Right cardiac atrium (tissue), 5 donors: ENCODE data around the gene PRKCH. TPM values are rescaled to one million over a fixed set of nuclear protein-coding genes. Genes with fewer than 3 reads are reported as not detected.
A peak's percentile ranks its signal among the peaks of the same experiment; 100 is the strongest.

Experiments
- ATAC-seq, 2 donors: fragments of 200-7000 bp; cut with Tn5 transposase; one replicate each; pipeline versions ENCODE4 v1.8.0 to v1.9.1; 2020; ENCODE audit warnings: moderate library complexity in 2 of 2, mild to moderate bottlenecking in 1 of 2
- DNase-seq, 3 donors: peaks; one replicate each; pipeline ENCODE4 v3.0.0-alpha.2; 2020
- H3K27ac ChIP-seq: one replicate; pipeline ENCODE4 v1.5.1; 2013; ENCODE audit warnings: mild to moderate bottlenecking, low read length, control low read depth, moderate library complexity
- H3K27me3 ChIP-seq: one replicate; pipeline ENCODE4 v1.6.1; 2013; ENCODE audit not compliant: control insufficient read depth, insufficient read depth
- H3K4me1 ChIP-seq: one replicate; pipeline ENCODE4 v1.6.1; 2013; ENCODE audit warnings: low read length; ENCODE audit not compliant: control insufficient read depth, insufficient read depth
- H3K4me3 ChIP-seq: one replicate; pipeline ENCODE4 v1.5.1; 2013; ENCODE audit warnings: low read length, control low read depth
- H3K9me3 ChIP-seq: one replicate; pipeline ENCODE4 v1.6.1; 2013; ENCODE audit warnings: low read length; ENCODE audit not compliant: control insufficient read depth
- WGBS: extraction: QIAGEN DNeasy Blood & Tissue Kit; methylation state at CpG from one replicate; pipeline ENCODE4 v1.1.7; 2013; 5-methylcytosine and 5-hydroxymethylcytosine counted together
- intact Hi-C, 4 donors: fragments of 100-400 bp; cut with DNase I; formaldehyde crosslinking; loops; one replicate each; pipeline versions ENCODE4 v1.11.0 to v1.14.0; 2022 to 2023
- polyA plus RNA-seq: library from polyadenylated mRNA; stranded (reverse); fragments of 200-250 nt; gene quantifications from one replicate; pipeline ENCODE4 v1.2.3, GENCODE V29; 2013
- total RNA-seq, 4 donors: library from RNA; stranded (reverse); fragmentation: NEBNext Ultra II Directional; extraction: Animal tissue kit (Norgen Biotek cat#: 25700); gene quantifications; one replicate each; pipeline ENCODE4 v1.2.1, GENCODE V29; 2021
- donor health status: healthy with polysubstance abuse.
- donor health status: DM: no; HTN: yes; CAD: no.
- donor health status: DM: no; HTN: no; CAD: no.
- donor health status: DM: no; HTN: yes; CAD: no; lungs with severe emphysema.
- donor health status: DM: yes; HTN: yes; CAD: no.

PRKCH gene
- total and polyA plus RNA-seq, 5 donors = 11.9 to 31.3 (median 26.6) TPM

- ATAC-seq = peak in 1 of 2 donors; percentile 51
- H3K27ac ChIP-seq = no peak overlapping the region
These were observed 44.4 kb downstream of the PRKCH start for GRCh38 chr14:61365667-61366212.

GRCh38 chr14:61368114-61368710, 46.8 kb downstream of the PRKCH start:
- peaks cover 7% of the 10 kb centered on the region for H3K4me1 ChIP-seq
- 64% methylated on average over 5 of the region's 5 CpGs for WGBS
- intact Hi-C loops = no loop called here
- no peaks in the 10 kb centered on the region for H3K27me3 ChIP-seq
- no peak for DNase-seq
- no peak overlapping the region for H3K4me3 ChIP-seq
- H3K9me3 ChIP-seq = no peaks in the 10 kb centered on the region
- H3K27ac ChIP-seq = no peak overlapping the region
- ATAC-seq = peak; percentile 25 to 42

More at GRCh38 chr14:61365667-61366212, 44.4 kb downstream of the PRKCH start:
- 50% methylated on average over 3 of the region's 3 CpGs for WGBS
- peaks cover 5% of the 10 kb centered on the region for H3K4me1 ChIP-seq
- no peak for DNase-seq
- no peak overlapping the region for H3K4me3 ChIP-seq
- no peaks in the 10 kb centered on the region for H3K27me3 ChIP-seq
- no peaks in the 10 kb centered on the region for H3K9me3 ChIP-seq
- intact Hi-C loops = no loop called here

GRCh38 chr14:61368781-61369453, 47.5 kb downstream of the PRKCH start:
- Histone ChIP-seq H3K4me1 (peaks cover 7% of the 10 kb centered on the region), H3K9me3 (no peaks in the 10 kb centered on the region), H3K27me3 (no peaks in the 10 kb centered on the region), H3K4me3 (no peak overlapping the region), H3K27ac (no peak overlapping the region)
- no peak for DNase-seq
- WGBS = 73% methylated on average over 3 of the region's 3 CpGs
- no peak for ATAC-seq
- intact Hi-C loops = no loop called here

GRCh38 chr14:61369454-61369810, 48.1 kb downstream of the PRKCH start:
- intact Hi-C loops = no loop called here
- Histone ChIP-seq H3K4me1 (peaks cover 7% of the 10 kb centered on the region), H3K9me3 (peaks cover 5% of the 10 kb centered on the region), H3K27ac (no peak overlapping the region), H3K4me3 (no peak overlapping the region), H3K27me3 (no peaks in the 10 kb centered on the region)
- WGBS = 90% methylated on average over 3 of the region's 3 CpGs
- DNase-seq = no peak
- ATAC-seq = no peak

DNA sequence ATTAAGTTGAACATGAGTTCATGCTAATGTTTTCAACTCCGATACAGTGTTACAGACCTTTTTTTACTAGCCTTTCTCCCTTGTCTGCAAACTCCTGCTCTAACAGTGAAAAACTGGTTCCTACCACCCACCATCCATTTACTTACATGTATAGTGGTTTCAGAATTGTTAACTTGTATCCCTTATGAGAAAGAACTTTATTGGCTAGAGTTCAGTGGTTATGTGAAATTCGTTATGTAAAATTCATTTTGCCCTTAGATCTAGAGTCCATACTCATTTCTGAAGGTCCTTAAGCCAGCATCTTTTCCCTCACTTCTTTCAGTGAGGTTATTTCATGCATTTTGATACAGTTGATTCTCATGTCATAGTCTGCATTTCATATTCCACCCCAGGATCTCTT, 51.0 kb downstream of the PRKCH start:
- DNase-seq (no peak), ATAC-seq (no peak)
- 89% methylated on average over 2 of the region's 2 CpGs for WGBS
- H3K27ac ChIP-seq = no peak overlapping the region
- intact Hi-C loops = no loop called here
- no peak overlapping the region for H3K4me3 ChIP-seq
- no peaks in the 10 kb centered on the region for H3K27me3 ChIP-seq
- H3K9me3 ChIP-seq = peaks cover 6% of the 10 kb centered on the region
- H3K4me1 ChIP-seq = peaks cover 7% of the 10 kb centered on the region

DNA sequence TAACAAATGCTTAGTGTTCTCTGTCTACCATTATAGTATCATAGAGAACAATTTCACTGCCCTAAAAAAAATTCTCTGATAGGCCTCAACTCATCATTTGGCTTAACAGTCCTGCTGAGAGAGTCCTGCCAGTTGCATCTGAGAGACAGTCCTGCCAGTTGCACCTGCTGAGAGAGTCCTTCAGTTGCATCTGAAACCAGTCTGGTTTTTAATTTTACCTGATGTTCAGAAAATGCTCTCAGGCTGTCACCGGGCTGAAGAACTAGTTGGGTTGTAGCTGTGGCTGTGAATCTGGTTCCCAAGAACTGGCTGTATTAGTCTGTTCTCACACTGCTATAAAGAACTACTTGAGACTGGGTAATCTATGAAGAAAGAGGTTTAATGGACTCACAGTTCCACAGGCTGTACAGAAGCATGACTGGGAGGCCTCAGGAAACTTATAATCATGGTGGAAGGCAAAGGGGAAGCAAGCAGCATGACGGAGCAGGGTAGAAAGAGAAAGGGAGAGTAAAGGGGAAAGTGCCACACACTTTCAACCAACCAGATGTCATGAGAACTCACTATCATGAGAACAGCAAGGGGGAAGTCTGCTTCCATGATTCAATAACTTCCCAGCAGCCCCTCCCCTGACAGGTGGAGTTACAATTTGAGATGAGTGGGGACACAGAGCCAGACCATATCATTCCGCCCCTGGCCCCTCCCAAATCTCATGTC, 51.6 kb downstream of the PRKCH start:
- WGBS = 93% methylated on average over 3 of the region's 3 CpGs
- H3K27me3 ChIP-seq = no peaks in the 10 kb centered on the region
- no peak for ATAC-seq

GRCh38 chr14:61374284-61374683, 52.9 kb downstream of the PRKCH start:
- WGBS = 88% methylated on average over 3 of the region's 3 CpGs
- Histone ChIP-seq H3K27me3 (no peaks in the 10 kb centered on the region), H3K27ac (no peak overlapping the region), H3K9me3 (peaks cover 6% of the 10 kb centered on the region), H3K4me3 (no peak overlapping the region), H3K4me1 (peaks cover 2% of the 10 kb centered on the region)
- no peak for DNase-seq
- intact Hi-C loops = no loop called here
- no peak for ATAC-seq

More for the DNA sequence above, 51.6 kb downstream of the PRKCH start:
- intact Hi-C loops = no loop called here
- DNase-seq = no peak
- Histone ChIP-seq H3K4me3 (no peak overlapping the region), H3K9me3 (peaks cover 6% of the 10 kb centered on the region), H3K4me1 (peaks cover 7% of the 10 kb centered on the region), H3K27ac (no peak overlapping the region)

DNA sequence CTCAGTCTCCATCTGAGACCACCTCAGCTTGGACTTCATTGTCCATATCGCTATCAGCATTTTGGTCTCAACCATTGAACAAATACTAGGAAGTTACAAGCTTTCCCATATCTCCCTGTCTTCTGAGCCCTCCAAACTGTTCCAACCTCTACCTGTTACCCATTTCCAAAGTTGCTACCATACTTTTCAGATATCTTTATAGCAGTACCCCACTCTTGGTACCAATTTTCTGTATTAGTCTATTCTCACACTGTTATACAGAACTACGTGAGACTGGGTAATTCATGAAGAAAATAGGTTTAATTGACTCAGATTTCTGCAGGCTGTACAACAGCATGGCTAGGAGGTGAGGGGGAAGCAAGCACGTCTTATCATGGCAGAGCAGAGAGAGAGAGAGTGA, 53.8 kb downstream of the PRKCH start:
- WGBS = 91% methylated on average over 3 of the region's 3 CpGs
- Histone ChIP-seq H3K4me1 (peaks cover 2% of the 10 kb centered on the region), H3K9me3 (peaks cover 6% of the 10 kb centered on the region), H3K27ac (no peak overlapping the region), H3K27me3 (no peaks in the 10 kb centered on the region), H3K4me3 (no peak overlapping the region)
- no peak for DNase-seq
- intact Hi-C loops = no loop called here
- ATAC-seq = no peak

DNA sequence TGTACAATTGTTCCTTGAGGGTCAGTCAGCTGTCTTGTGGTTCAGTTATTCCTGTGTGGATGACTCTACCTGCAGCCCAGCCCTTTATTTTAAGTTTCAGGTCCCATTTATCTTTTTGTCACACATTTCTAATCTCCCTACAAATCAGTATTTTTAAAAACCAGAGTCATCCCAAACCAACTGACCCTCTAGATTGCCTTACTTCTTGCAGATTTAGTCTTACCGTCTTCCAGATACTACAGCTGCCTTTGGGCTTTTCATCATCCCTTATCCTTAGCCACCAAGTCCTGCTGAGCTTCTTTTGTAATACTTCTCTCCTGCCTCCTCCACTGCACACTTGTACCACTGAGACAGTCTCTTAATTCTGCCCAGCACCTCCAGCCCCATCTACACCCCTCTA, 54.9 kb downstream of the PRKCH start:
- H3K27ac ChIP-seq = no peak overlapping the region
- no peak for ATAC-seq

DNA sequence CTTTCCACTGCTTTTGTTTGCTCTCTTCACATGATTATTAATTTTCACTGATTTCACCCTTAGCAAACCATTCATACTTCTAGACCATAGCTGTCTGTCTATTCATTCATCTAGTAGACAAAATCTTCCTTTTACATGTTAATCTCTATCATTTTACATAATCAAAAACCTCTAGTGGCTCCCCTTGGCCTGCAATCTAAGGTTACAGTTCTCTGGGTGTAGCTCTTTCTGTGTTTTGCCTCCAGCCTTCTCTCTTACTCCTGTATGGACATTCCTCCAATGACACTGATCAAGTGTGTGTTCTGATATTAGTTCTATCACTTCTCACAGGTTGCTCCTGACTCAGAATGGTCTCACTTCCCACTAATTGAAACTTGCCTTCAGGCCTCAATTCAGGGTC, 56.4 kb downstream of the PRKCH start:
- intact Hi-C loops = no loop called here
- Histone ChIP-seq H3K4me1 (peaks cover 2% of the 10 kb centered on the region), H3K9me3 (peaks cover 6% of the 10 kb centered on the region), H3K4me3 (no peak overlapping the region), H3K27me3 (no peaks in the 10 kb centered on the region), H3K27ac (no peak overlapping the region)
- ATAC-seq (no peak), DNase-seq (no peak)

More for the DNA sequence above, 54.9 kb downstream of the PRKCH start:
- intact Hi-C loops = no loop called here
- no peak for DNase-seq
- Histone ChIP-seq H3K4me1 (peaks cover 2% of the 10 kb centered on the region), H3K27me3 (no peaks in the 10 kb centered on the region), H3K4me3 (no peak overlapping the region), H3K9me3 (peaks cover 6% of the 10 kb centered on the region)
- 95% methylated on average over 1 of the region's 1 CpG for WGBS

DNA sequence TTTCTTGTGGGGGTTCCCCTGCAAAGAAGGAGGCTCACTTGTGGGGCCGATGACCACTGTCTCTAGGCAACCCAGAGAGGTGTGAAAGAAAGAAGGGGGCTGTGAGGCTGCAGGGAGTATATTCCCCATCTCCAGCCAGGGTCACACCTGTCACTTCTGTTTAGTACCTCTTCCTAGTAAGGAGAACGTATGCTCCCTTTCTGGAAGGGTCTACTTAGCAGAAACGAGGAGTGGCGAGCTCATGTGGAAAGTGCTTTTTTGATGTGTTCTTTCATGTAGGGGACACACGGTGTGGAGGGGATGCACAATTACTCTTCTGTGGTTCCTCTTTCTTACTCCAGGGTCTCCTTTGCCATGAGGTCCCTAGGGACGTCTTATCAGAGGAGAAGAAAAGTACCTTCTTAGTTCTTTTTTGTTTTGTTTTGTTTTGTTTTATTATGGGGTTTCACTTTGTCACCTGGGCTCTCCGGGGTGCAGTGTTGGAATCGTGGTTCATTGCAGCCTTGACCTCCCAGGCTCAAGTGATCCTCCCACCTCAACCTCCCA, 58.3 kb downstream of the PRKCH start:
- DNase-seq (no peak), ATAC-seq (no peak)
- Histone ChIP-seq H3K4me1 (peaks cover 2% of the 10 kb centered on the region), H3K9me3 (no peaks in the 10 kb centered on the region), H3K4me3 (no peak overlapping the region), H3K27ac (no peak overlapping the region), H3K27me3 (no peaks in the 10 kb centered on the region)
- intact Hi-C loops = no loop called here
- WGBS = 85% methylated on average over 8 of the region's 8 CpGs
